ENCODE data around the gene UBE2E1. TPM values are rescaled to one million over a fixed set of nuclear protein-coding genes. Genes with fewer than 3 reads are reported as not detected.

UBE2E1 gene
- total and polyA plus RNA-seq, 2 of the 4 experiments (the other 2 are of a cell fraction), result 54.1 to 91.6 TPM

- no peak for TF ChIP-seq NFE2L2 (IDR thresholded peaks at IDR 0.05; ENCODE audit: low read depth, low read length)
Observed at GRCh38 chr3:23916152-23916885, 110.6 kb downstream of the UBE2E1 start (continued).

GRCh38 chr3:23916886-23917678, 111.3 kb downstream of the UBE2E1 start, which contains the start of the genes NKIRAS1 and RPL15:
NKIRAS1 (minus strand) TSS chr3:23916990; CDS start chr3:23910904, 6,086 bp downstream.
RPL15 (plus strand) TSS chr3:23917132; CDS start chr3:23917860, 728 bp downstream.
- ChIA-PET CTCF (interaction anchor here (1.1 to 1.6 kb wide), 3 partner anchors 28 to 150 kb away, joined by 3 to 4 read pairs (median 4); no protein-coding TSS in a partner anchor), POLR2A (ENCODE audit: unreplicated experiment) (interaction anchor here (0.6 to 1.2 kb wide), 14 partner anchors 10 to 1538 kb away, joined by 3 to 6 read pairs (median 4); no protein-coding TSS in a partner anchor)
- Histone ChIP-seq H4K5ac (ENCODE audit: low read depth, low read length) (peak within 1 kb of the TSS; percentile 25), H4K20me1 (ENCODE audit: insufficient read depth, low read length) (peaks cover 40% of the 10 kb centered on the region), H3K27ac (ENCODE audit: insufficient read depth, low read length) (peak within 1 kb of the TSS; percentile 81), H2BK5ac (ENCODE audit: low read depth, low read length, poor library complexity, severe bottlenecking) (peak within 1 kb of the TSS; percentile 92), H3K14ac (replicated peaks; ENCODE audit: low read depth, low read length) (peak within 1 kb of the TSS; percentile 90), H3K9me3 (ENCODE audit: control insufficient read depth, insufficient read depth, low read length) (no peaks in the 10 kb centered on the region), H3K79me1 (ENCODE audit: low read depth in 1 of 2, low read length in 2 of 2) (peaks cover 22 to 54% of the 10 kb centered on the region in 2 experiments), H3K9ac (ENCODE audit: low read depth, low read length) (peak within 1 kb of the TSS; percentile 82), H2AFZ (replicated peaks; ENCODE audit: low read length, poor library complexity) (peak within 1 kb of the TSS; percentile 94), H3K36me3 (ENCODE audit: control insufficient read depth, insufficient read depth, low read length) (peaks cover 14% of the 10 kb centered on the region), H4K8ac (ENCODE audit: low read depth in 2 of 2, low read length in 2 of 2) (peak within 1 kb of the TSS; percentile 71), H3K56ac (ENCODE audit: extremely low read depth, insufficient read depth, low read length) (peak within 1 kb of the TSS; percentile 73), H3K9me1 (ENCODE audit: insufficient read depth, low read length) (no peaks in the 10 kb centered on the region; the same call in 1 of the 2 replicates), H2BK120ac (ENCODE audit: low read depth, low read length) (peak within 1 kb of the TSS; percentile 58; the same call in 1 of the 2 replicates), H2BK15ac (ENCODE audit: low read depth, low read length) (no peak within 1 kb of the TSS), H2AK9ac (replicated peaks; ENCODE audit: low read depth, low read length, poor library complexity) (peak within 1 kb of the TSS; percentile 98), H2BK20ac (ENCODE audit: low read depth, low read length) (0 out of 2 replicates have a peak within 1 kb of the TSS, but pooled peaks have one; percentile 27), H3K4ac (ENCODE audit: low read depth, low read length) (peak within 1 kb of the TSS; percentile 94), H3K4me1 (ENCODE audit: control insufficient read depth, insufficient read depth, low read length) (no peaks in the 10 kb centered on the region), H3K23ac (ENCODE audit: low read depth, low read length) (peak within 1 kb of the TSS; percentile 97), H2AK5ac (ENCODE audit: low read depth, low read length) (peak within 1 kb of the TSS; percentile 89), H3K4me3 (ENCODE audit: insufficient read depth, low read depth, low read length) (peak within 1 kb of the TSS; percentile 57), H3K27me3 (ENCODE audit: control insufficient read depth, insufficient read depth, low read length) (no peaks in the 10 kb centered on the region), H4K91ac (ENCODE audit: insufficient read depth, low read depth, low read length) (peak within 1 kb of the TSS; percentile 87), H3K4me2 (ENCODE audit: low read depth, low read length) (peak within 1 kb of the TSS; percentile 97), H3K18ac (ENCODE audit: low read depth, low read length) (peak within 1 kb of the TSS; percentile 72)
- intact Hi-C loops (cut with micrococcal nuclease), result loop anchor here (1.0 to 10.0 kb wide), 2 partner anchors 29 to 768 kb away; no protein-coding TSS in a partner anchor
- peak; percentile 95 for ATAC-seq (ENCODE audit: low read depth)
- DNase-seq, result peak; percentile 96
- in situ Hi-C loops (cut with MboI; ENCODE audit: low sequenced_read_pairs), result no loop called here
- BruUV-seq (replicated peaks), result no TSS peak
- 3% methylated on average over 14 of the region's 64 CpGs; no CpG with 5 or more reads in 1 of the 2 experiments for WGBS, 2 experiments (ENCODE audit: extremely low coverage in 2 of 2, insufficient read length in 1 of 2)
- dilution Hi-C loops (cut with HindIII; ENCODE audit: low sequenced_read_pairs, unreplicated experiment), result no loop called here
- peak; percentile 86 for TF ChIP-seq BHLHE40 (IDR thresholded peaks at IDR 0.05; ENCODE audit: low read depth, low read length)
- peak; percentile 8; the same call in 1 of the 2 replicates for TF ChIP-seq SMC3 (IDR thresholded peaks at IDR 0.05; ENCODE audit: low read depth, low read length)
- peak; percentile 28; the same call in 1 of the 2 replicates for TF ChIP-seq USF2 (IDR thresholded peaks at IDR 0.05; ENCODE audit: low read depth, low read length)
- peak; percentile 64; the same call in 1 of the 2 replicates for TF ChIP-seq CHD1 (IDR thresholded peaks at IDR 0.05; ENCODE audit: low read depth, low read length)
- TF ChIP-seq MAZ (IDR thresholded peaks at IDR 0.05; ENCODE audit: borderline replicate concordance, low read depth, low read length), result peak; percentile 76
- 0 out of 2 replicates have a peak, but pooled peaks have one; percentile 2 for TF ChIP-seq FOS (IDR thresholded peaks at IDR 0.05; ENCODE audit: low read depth, low read length)
- TF ChIP-seq CTCF (conservative IDR thresholded peaks at IDR 0.05; ENCODE audit: low read depth, low read length), result peak; percentile 27
- TF ChIP-seq MAFK (IDR thresholded peaks at IDR 0.05; ENCODE audit: low read depth, low read length), result no peak
- TF ChIP-seq POLR2A (IDR thresholded peaks at IDR 0.05; ENCODE audit: low read depth, low read length), result peak; percentile 99
- no peak for TF ChIP-seq RAD21 (IDR thresholded peaks at IDR 0.05; ENCODE audit: low read length)
